Motor neuron (in vitro differentiated cells): ENCODE data around the gene ARHGAP24. TPM values are rescaled to one million over a fixed set of nuclear protein-coding genes. Genes with fewer than 3 reads are reported as not detected.
"Not testable (repeated sequence)": the region's sequence is repeated elsewhere in the genome, so short reads cannot be mapped to it uniquely, and the experiment has no call there.

Experiments used
- ATAC-seq, 8 experiments: fragments of 200-7000 bp; cut with Tn5 transposase; replicated peaks in 6 of 8; 2 replicates each; pipeline ENCODE4 v1.8.0; 2021; ENCODE audit warnings: mild to moderate bottlenecking in 8 of 8, moderate library complexity in 8 of 8
- H3K27ac ChIP-seq, 2 donors: fragments of 250-450 bp; sonication (Bioruptor Pico); 2 replicates each; pipeline ENCODE4 v1.9.0; 2021; ENCODE audit warnings: antibody characterized with exemption in 2 of 2, mild to moderate bottlenecking in 2 of 2, moderate library complexity in 1 of 2
- H3K4me1 ChIP-seq, 2 donors: fragments of 250-450 bp; sonication (Bioruptor Pico); replicated peaks in 1 of 2; 2 replicates each; pipeline ENCODE4 v1.6.1; 2021; ENCODE audit warnings: antibody characterized with exemption in 2 of 2, mild to moderate bottlenecking in 2 of 2, moderate library complexity in 1 of 2
- H3K4me3 ChIP-seq, 5 donors: fragments of 250-450 bp; sonication (Bioruptor Pico); 2 replicates each; pipeline ENCODE4 v1.9.0; 2021; ENCODE audit warnings: antibody characterized with exemption in 5 of 5, mild to moderate bottlenecking in 5 of 5, moderate library complexity in 4 of 5
- WGBS, 10 experiments: fragments of 450-650 bp; shearing (Covaris generic); methylation state at CpG; one replicate each; pipeline ENCODE4 v1.0.0; 2022; 5-methylcytosine and 5-hydroxymethylcytosine counted together
- in situ Hi-C, 9 experiments: fragments of 400-800 bp; cut with MboI; loops; one replicate each; pipeline ENCODE4 v1.15.0; 2021; ENCODE audit warnings: low sequenced_read_pairs in 9 of 9, low pct_unique_long_range_greater_than_20kb in 2 of 9; ENCODE audit not compliant: unreplicated experiment in 9 of 9
- total RNA-seq, 8 experiments: library from RNA; unstranded; fragments of 300-600 nt; gene quantifications; 2 replicates each; pipeline versions ENCODE4 v1.2.3 to v1.2.4, GENCODE V29; 2022

ARHGAP24 gene
- total RNA-seq, 8 experiments from 2014 or later = 0.67 to 17.6 (median 2.5) TPM

GRCh38 chr4:85613901-85614300, 139.0 kb downstream of the ARHGAP24 start:
- WGBS, 10 experiments = 80 to 100% (median 100%) methylated on average over 1 of the region's 1 CpG; no CpG with 5 or more reads in 2 of the 10 experiments
- in situ Hi-C loops = no loop called here
- Histone ChIP-seq H3K4me1 (no peaks in the 10 kb centered on the region), H3K27ac (no peak overlapping the region), H3K4me3 (no peak overlapping the region)
- ATAC-seq = no peak

GRCh38 chr4:85615952-85616351, 141.0 kb downstream of the ARHGAP24 start:
- 85 to 100% (median 95%) methylated on average over 2 of the region's 2 CpGs; no CpG with 5 or more reads in 2 of the 10 experiments for WGBS, 10 experiments
- Histone ChIP-seq H3K4me1 (no peaks in the 10 kb centered on the region), H3K27ac (no peak overlapping the region), H3K4me3 (no peak overlapping the region)
- no peak for ATAC-seq
- in situ Hi-C loops = no loop called here

GRCh38 chr4:85617202-85617601, 142.3 kb downstream of the ARHGAP24 start:
- in situ Hi-C loops = no loop called here
- ATAC-seq = no peak
- no peaks in the 10 kb centered on the region for H3K4me1 ChIP-seq
- 65 to 100% (median 80%) methylated on average over 2 to 3 of the region's 3 CpGs; no CpG with 5 or more reads in 1 of the 10 experiments for WGBS, 10 experiments
- no peak overlapping the region for H3K27ac ChIP-seq
- H3K4me3 ChIP-seq = no peak overlapping the region

- no peak for ATAC-seq
- in situ Hi-C loops = no loop called here
Observed at GRCh38 chr4:85632981-85633380, 158.0 kb downstream of the ARHGAP24 start.

GRCh38 chr4:85637778-85638177, 162.8 kb downstream of the ARHGAP24 start:
- WGBS, 10 experiments = 77 to 100% (median 94%) methylated on average over 1 to 2 of the region's 2 CpGs; no CpG with 5 or more reads in 1 of the 10 experiments
- Histone ChIP-seq H3K27ac (no peak overlapping the region), H3K4me3 (no peak overlapping the region), H3K4me1 (no peaks in the 10 kb centered on the region)
- in situ Hi-C loops = no loop called here
- peak in 1 of 8 experiments; percentile 70 for ATAC-seq

More at GRCh38 chr4:85632981-85633380, 158.0 kb downstream of the ARHGAP24 start:
- Histone ChIP-seq H3K27ac (no peak overlapping the region), H3K4me3 (no peak overlapping the region), H3K4me1 (no peaks in the 10 kb centered on the region)

GRCh38 chr4:85639946-85640345, 165.0 kb downstream of the ARHGAP24 start:
- in situ Hi-C loops = no loop called here
- no peaks in the 10 kb centered on the region for H3K4me1 ChIP-seq
- WGBS, 10 experiments = 85 to 100% (median 89%) methylated on average over 1 to 4 of the region's 4 CpGs; no CpG with 5 or more reads in 2 of the 10 experiments

GRCh38 chr4:85642356-85643100, 167.6 kb downstream of the ARHGAP24 start:
- no peak overlapping the region for H3K4me3 ChIP-seq
- H3K27ac ChIP-seq = no peak overlapping the region
- in situ Hi-C loops = no loop called here
- no peaks in the 10 kb centered on the region for H3K4me1 ChIP-seq
- no peak for ATAC-seq
- WGBS, 10 experiments = 80 to 100% (median 94%) methylated on average over 3 to 7 of the region's 7 CpGs

More at GRCh38 chr4:85639946-85640345, 165.0 kb downstream of the ARHGAP24 start:
- no peak overlapping the region for H3K27ac ChIP-seq
- no peak overlapping the region for H3K4me3 ChIP-seq
- no peak for ATAC-seq

GRCh38 chr4:85644061-85644460, 169.1 kb downstream of the ARHGAP24 start:
- in situ Hi-C loops = no loop called here
- ATAC-seq = no peak
- Histone ChIP-seq H3K4me3 (no peak overlapping the region), H3K4me1 (no peaks in the 10 kb centered on the region), H3K27ac (no peak overlapping the region)
- 17 to 100% (median 83%) methylated on average over 1 to 2 of the region's 2 CpGs; no CpG with 5 or more reads in 3 of the 10 experiments for WGBS, 10 experiments

GRCh38 chr4:85650908-85651307, 176.0 kb downstream of the ARHGAP24 start:
- no peak overlapping the region for H3K27ac ChIP-seq
- H3K4me1 ChIP-seq = no peaks in the 10 kb centered on the region
- in situ Hi-C loops = no loop called here
- no peak overlapping the region for H3K4me3 ChIP-seq
- 81 to 100% (median 97%) methylated on average over 1 to 4 of the region's 4 CpGs; no CpG with 5 or more reads in 2 of the 10 experiments for WGBS, 10 experiments
- ATAC-seq = no peak

- in situ Hi-C loops = no loop called here
- WGBS, 10 experiments = 54 to 96% (median 87%) methylated on average over 1 to 2 of the region's 2 CpGs
- Histone ChIP-seq H3K4me1 (no peaks in the 10 kb centered on the region), H3K27ac (no peak overlapping the region), H3K4me3 (no peak overlapping the region)
- ATAC-seq = no peak
Observed at GRCh38 chr4:85656759-85657505, 182.0 kb downstream of the ARHGAP24 start.

- ATAC-seq = no peak
- no peak overlapping the region for H3K27ac ChIP-seq
Observed at GRCh38 chr4:85658766-85659439, 184.0 kb downstream of the ARHGAP24 start.

GRCh38 chr4:85659610-85660218, 184.8 kb downstream of the ARHGAP24 start:
- no peaks in the 10 kb centered on the region for H3K4me1 ChIP-seq
- WGBS, 10 experiments = 17 to 97% (median 83%) methylated on average over 1 to 3 of the region's 3 CpGs
- in situ Hi-C loops = no loop called here
- no peak overlapping the region for H3K27ac ChIP-seq
- H3K4me3 ChIP-seq = no peak overlapping the region
- ATAC-seq = no peak

More at GRCh38 chr4:85658766-85659439, 184.0 kb downstream of the ARHGAP24 start:
- Histone ChIP-seq H3K4me3 (no peak overlapping the region), H3K4me1 (no peaks in the 10 kb centered on the region)
- WGBS, 10 experiments = 35 to 88% (median 59%) methylated on average over 2 to 6 of the region's 6 CpGs
- in situ Hi-C loops = no loop called here

- H3K4me3 ChIP-seq, H3K27ac ChIP-seq, in situ Hi-C loops, ATAC-seq, H3K4me1 ChIP-seq: not testable (repeated sequence)
- WGBS, 10 experiments = no CpG with 5 or more reads among the region's 8 CpGs
Observed at GRCh38 chr4:85666625-85667024, 191.7 kb downstream of the ARHGAP24 start.
